HG03097 (cell line): ENCODE results near the gene ZDHHC13.

ENCODE experiments used
- ATAC-seq: cut with Tn5 transposase; IDR thresholded peaks from one replicate; pipeline ENCODE4 v1.9.1; 2021; ENCODE audit not compliant: unreplicated experiment, low FRiP score

Gene ZDHHC13

DNA sequence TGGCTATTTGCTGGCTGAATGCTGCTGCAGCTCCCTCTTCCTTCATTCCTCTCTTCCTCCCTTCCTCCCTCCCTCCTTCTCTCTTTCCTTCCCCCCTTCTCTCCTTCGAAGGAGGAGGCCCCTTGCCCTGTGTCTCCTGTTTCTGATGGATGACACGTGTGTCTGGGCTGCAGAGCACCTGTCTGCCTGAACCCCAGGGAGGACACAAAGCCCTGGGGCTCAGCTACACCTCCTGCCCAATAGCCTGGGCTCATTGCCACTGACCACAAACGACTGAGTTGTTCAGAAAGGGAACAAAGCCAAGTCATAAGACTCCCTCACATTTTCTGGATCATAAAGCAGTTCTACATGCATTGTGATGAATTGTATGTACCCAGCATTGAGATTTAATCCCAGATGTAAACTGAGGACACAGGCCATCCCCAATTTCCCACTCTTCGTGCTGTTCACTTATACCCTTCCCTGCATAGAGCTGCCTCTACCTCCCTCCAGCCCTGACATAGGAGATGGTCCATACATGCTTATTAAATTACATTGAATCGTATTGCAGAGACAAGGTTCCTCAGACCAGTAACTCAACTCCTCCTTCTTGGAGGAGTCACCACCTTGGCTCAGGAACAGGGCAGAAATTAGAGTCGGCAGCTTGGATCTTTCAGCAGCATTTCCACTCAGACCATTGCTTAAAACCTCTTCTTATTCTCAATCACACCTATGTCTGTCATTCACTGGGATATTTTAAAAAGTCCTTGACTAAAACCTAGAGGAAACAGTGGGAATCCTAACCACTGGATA lies 83.6 kb downstream of the ZDHHC13 start:
- ATAC-seq: no peak

DNA sequence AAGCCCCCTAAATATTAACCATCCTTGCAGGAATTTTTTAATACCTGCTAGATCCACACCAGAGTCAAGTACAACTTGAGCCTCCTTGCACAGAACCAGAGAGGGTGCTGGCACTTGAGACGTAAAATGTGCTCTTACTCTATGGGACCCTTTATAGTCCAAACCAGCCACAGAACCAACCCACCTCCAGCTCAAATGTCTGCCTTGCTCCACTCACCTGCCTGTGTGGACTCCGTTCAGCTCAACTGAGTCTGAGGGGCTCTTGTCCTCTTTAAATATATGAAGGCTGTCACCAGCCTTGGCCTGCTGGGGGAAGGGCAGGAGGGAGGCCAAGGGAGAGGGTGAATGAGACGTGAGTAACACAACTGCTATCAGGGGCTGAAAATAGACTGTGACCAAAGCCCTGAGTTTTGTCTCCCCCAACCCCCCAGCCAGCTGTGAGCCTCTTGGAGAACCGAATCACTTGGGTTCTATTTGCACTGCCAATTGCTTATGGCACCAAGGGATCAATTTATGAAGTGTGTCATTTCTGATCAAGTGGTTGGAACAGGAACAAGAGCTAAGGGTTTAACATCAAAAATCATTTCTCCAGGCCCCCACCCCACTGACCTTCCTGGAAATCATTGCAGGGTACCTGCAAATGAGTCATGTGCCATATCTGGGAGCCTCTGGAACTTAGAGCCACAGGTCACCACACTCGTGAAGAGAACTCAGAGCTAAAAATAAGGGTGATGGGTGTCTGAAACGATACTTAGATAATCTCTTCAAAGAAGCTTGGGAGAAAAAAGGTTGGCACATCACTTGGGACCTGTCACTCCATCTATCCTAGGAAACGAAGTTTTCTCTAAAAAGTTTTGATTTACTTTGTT lies 85.0 kb downstream of the ZDHHC13 start, which contains the start of gene CSRP3:
Gene CSRP3, minus strand, starts transcription at position 247 of the 869 bp plus-strand sequence. CDS start 9,535 bp downstream, outside the sequence.
- ATAC-seq: no peak

DNA sequence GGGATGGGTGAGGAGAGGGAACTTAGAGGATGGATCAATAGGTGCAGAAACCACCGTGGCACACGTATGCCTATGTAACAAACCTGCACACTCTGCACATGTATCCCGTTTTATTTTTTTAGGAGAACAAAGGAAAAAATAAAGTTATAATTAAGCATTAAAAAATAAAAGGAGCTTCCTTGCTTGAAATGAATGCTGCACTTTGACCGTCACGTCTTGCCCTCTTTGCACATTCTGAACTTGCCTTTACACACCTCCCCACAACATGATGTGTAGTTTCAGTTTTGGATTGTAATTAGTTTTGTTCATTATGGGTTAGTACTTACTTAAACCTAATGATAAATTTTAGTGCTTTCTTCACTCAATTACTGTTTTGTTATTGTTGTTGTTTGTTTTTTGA lies 87.9 kb downstream of the ZDHHC13 start:
- ATAC-seq: no peak

DNA sequence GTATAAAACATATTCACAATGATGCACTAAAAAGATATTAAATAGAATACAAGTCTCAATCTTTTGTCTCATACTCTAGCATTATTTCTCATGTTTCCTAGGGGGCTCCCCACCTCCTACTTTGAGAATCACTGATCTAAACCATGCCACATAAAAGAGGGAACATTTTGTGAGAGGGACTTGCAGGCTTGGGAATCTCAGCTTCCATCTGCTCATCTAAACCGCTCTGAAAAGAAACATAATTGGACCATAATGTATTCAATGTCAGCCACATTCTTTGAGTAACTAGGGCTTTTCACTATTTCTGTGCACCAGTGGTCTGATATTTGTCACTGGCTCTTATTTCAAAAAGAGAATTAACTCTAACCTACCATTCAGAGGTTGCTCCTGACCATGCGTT lies 91.2 kb downstream of the ZDHHC13 start:
- ATAC-seq: no peak

DNA sequence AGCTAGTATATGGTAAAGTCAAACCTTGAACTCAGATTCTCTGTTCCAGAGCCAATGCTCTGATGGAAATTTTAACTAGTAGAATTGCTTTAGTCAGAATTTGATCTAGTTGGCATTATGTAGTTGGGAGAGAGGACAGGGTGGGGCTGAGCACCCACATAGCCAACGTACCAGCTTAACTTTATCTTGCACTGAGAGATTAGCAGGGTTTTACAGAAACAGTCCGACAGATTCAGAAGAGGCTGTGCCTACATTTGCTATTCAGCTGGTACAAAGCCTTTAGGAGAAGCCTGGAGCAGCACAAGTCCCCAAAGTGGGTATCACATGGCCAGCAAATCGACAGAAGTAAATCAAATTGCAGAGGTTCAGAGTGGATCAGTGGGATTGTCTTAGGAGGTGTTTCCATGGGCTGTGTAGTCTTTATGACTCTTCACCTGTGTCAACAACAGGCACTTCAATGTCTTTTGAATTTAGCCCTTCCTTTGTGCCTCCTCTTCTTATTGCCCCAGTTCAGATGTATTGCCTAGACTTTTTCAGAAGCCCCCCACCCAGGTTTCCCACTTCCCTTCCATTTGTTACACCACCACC lies 92.1 kb downstream of the ZDHHC13 start:
- no peak for ATAC-seq

DNA sequence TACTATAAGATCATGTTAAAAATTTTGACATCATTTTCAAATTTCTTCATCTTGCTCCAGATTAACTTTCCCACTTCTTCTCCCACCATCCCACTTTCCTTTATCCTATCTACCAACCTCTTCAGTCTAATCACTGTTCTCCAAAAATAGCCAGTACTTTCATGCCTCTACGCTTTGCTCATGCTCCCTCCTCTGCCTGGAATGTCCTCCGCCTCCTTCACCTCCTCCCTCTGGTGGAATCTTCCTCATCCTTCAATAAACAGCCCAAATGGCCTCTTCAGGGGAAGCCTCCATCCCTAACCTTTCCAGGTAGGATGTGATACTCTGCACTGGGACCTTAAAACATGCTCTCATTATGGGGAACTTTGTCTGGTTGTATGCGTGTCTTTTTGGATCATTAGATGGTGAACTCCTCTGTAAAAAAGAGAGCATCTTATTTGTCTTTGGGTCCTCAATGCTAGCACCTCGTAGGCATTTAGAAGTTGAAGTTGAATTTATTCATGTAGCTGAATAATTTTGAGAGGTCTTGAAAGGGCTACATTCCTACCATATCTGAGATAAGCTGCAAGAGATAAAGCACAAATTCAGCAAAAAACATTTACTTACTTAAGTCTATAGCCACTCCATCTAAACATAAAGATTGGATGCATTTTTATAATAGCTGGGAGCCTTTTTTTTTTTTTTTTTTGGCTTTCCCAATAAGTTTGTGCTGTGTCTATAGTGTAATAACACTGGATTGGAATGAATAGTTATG lies 92.8 kb downstream of the ZDHHC13 start:
- ATAC-seq: no peak

DNA sequence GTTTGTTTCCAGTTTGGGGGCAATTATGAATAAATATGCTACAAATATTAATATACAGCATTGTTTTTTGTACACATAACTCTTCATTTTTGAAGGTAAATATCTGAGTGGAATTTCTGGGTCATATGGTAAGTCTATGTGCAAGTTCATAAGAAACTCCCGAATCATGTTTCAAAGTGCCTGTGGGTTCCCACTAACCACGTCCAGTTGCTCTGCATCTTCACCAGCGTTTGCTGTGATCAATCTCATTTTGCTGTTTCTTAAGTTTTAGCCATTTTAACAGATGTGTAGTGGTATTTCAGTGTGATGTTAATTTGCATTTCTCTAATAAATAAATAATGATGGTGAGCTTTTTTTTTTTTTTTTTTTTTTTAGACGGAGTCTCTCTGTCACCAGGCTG lies 99.1 kb downstream of the ZDHHC13 start:
- ATAC-seq: no peak

DNA sequence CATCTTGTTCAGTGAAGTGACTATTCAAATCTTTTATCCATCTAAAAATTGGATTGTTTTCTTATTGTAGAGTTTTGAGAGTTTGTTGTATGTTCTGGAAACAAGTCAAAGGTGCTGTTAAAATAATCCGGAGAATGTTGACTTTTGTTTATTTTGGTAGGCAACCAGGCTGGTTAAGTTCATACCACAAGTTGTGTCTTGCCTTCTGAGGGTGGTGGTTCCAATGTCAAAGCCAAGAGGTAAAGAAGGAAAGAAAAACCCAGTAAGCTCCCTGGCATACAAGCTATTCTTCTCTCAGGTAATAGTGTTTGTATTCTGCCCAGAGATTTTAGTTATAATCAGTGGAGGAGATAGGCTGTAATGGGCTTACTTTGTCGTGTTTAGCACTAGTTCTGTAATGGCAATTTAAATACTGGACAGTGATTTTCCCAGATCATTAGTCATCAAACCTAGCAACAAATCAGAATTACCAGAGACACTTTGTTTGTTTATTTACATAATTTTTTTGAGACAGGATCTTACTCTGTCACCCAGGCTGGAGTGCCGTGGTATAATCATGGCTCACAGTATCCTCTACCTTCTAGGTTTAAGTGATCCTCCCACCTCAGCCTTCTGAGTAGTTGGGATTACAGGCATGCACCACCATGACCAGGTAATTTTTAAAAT lies 99.9 kb downstream of the ZDHHC13 start:
- no peak for ATAC-seq

DNA sequence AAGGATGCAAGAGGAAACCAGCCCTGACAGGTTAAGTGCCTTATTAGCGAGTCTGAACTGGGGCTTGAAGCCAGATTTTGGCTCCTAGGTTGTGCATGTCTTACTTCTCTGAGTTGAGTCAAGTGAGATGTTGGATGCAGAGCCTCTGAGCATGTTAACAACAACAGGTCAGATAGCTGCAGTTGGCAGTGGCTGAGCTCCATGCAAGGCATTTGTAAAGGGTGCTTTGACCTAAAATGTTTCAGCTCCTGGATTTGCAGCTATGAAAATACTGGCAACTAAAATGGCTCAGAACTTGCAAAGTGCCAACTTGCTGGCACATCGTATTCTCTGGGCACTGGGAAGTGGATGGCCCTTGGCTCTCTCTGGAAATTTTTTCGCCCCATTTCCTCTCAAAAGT lies 101.2 kb downstream of the ZDHHC13 start:
- ATAC-seq: no peak

DNA sequence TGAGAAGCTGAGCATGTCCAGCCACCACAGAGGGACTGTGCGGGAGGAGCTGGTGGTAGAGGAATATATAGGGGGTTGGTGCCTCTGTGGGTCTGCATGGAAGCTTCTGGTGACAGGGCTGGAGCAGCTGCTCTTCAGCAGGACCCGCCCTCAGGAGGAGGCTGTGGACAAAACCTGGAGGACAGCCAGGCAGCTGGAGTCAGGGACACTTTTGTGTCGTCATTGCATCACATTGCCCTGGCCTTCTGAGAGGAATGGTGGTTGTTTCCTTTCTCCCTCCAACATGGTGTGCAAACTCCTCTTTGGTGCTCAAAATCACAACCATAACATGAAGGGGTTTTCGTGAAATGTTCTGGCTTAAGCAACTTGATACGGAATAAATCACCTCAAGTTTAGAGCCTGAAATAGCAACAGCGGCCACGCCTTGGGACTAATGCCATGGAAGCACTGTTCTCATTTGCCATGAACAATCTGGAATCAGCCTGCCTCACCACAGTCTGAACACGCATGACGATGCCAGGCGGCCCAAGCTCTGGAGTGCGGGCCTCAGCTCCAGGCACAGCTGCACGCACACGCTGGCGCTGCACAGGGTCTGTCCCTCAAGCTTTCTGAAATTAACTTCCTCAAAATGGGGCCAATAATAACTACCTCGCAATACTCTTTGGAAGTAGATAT lies 102.0 kb downstream of the ZDHHC13 start:
- ATAC-seq: no peak

DNA sequence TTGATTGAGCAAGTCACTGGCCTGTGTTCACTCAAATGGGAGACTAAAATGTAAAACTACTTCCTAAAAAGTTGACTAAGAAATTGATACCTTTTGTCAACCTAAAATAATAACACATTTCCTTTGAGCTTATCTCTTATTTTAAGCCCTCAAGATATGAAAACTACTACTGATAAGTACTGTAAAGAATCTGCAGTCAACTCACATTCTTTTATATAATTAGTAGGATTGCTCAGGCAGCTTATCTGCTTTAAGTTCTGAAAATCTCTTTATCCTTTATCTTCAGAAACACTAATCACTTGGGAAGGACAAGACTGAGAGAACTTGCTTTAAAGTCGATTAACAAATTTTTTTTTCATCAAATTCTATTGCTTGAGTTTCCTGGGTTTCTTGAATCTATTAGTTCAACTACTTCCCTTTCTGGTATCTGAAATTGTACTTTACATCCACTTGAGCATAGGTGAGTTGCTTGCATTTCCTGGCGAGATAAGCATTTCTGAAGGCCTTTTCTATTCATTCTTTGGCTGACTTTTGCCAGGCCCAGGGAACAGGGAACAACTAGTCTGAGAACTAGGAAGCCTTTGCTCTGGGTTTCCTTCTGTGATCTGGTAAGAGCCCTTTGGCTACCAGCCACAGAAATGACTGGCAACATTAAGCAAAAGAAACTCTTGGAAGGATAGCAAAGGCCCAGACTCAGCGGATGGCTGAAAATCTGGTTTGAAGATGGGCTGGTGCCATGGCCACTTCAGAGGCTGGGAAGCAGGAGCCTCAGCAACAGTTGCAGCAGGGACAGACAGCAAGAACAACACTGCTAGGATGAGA lies 104.1 kb downstream of the ZDHHC13 start:
- no peak for ATAC-seq

DNA sequence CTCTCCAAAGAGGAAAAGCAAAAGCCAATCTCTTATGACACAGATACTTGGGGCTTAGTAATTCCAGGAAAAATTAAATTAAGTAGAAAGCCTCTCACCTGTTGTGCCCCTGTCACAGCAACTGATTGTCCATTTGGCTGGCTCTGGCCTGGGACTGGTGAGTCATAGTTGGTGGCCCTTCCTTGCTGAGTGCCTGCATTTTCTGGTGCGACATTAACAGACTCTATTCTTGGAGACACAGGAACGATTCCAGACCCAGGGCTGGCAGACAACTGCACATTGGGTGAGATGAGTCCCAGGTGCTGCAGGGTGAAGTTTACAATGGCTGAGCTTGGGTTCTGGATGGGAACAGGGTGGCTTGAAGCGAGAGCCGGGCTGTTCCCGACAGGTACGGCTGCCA lies 108.2 kb downstream of the ZDHHC13 start:
- no peak for ATAC-seq

DNA sequence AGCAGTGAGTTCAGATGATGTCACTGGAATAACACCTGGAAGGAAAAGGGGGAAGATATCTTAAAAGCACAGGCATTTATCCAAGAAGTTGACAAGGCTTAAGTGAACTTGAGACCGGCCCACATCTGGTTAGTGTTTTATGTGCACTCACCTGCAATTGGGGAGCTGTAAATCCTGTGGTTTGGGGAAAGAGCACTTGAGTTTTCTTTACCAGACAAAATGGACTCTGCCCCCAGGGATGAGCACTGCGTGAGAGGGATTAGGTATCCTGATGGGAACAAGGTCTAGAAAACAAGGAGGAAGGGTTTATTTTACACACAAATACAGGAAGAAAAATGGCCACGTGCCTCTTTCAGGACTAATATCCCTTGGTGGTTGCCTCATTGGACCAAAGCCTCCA lies 108.6 kb downstream of the ZDHHC13 start:
- no peak for ATAC-seq
